SU-DHL-6 (cell line): ENCODE measurements around the gene SUV39H1.

ENCODE experiments used
- CTCF ChIP-seq: fragments of 200-600 bp; sonication (generic); IDR thresholded peaks from one replicate; pipeline ENCODE4 v1.5.1; 2017; ENCODE audit warnings: antibody characterized with exemption, mild to moderate bottlenecking, low read length, moderate library complexity; ENCODE audit not compliant: insufficient read depth, poor library complexity, severe bottlenecking
- EZH2phosphoT487 ChIP-seq: fragments of 200-600 bp; sonication (generic), shearing (Covaris generic); conservative IDR thresholded peaks from 2 replicates; pipeline ENCODE4 v1.6.1; 2018; ENCODE audit warnings: mild to moderate bottlenecking, antibody characterized with exemption, low read length, moderate library complexity, mixed read lengths

GRCh38 chrX:48663241-48663640 lies 33.3 kb upstream of the SUV39H1 start:
- TF ChIP-seq CTCF (no peak), EZH2phosphoT487 (no peak)
